Measurements from ENCODE around the gene KRT72.

DNA sequence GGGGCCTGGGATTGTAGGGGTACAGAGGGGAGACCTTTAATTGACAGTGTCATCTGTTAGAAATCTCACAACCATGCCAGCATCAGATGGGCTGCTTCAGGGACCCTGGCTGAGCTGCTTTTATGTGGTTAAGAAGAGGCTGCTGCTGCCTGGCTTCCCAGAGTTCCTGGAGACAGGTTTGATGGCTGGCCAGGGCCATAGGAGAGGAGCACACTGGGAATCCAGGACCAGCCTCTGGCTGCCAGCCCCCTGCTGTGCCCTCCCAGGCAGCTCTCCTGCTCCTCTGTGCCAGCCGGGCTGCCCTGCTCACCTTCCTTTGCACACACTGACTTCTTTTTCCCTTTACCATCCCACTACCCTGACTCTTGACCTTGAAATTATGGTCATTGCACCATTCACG, 17.6 kb upstream of the KRT72 start:
- TF ChIP-seq, protein P1, sequence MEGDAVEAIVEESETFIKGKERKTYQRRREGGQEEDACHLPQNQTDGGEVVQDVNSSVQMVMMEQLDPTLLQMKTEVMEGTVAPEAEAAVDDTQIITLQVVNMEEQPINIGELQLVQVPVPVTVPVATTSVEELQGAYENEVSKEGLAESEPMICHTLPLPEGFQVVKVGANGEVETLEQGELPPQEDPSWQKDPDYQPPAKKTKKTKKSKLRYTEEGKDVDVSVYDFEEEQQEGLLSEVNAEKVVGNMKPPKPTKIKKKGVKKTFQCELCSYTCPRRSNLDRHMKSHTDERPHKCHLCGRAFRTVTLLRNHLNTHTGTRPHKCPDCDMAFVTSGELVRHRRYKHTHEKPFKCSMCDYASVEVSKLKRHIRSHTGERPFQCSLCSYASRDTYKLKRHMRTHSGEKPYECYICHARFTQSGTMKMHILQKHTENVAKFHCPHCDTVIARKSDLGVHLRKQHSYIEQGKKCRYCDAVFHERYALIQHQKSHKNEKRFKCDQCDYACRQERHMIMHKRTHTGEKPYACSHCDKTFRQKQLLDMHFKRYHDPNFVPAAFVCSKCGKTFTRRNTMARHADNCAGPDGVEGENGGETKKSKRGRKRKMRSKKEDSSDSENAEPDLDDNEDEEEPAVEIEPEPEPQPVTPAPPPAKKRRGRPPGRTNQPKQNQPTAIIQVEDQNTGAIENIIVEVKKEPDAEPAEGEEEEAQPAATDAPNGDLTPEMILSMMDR (conservative IDR thresholded peaks at IDR 0.05), result no peak
- no peak for TF ChIP-seq EZH2 (IDR thresholded peaks at IDR 0.05; ENCODE audit: low read depth)

Data from PC-9 (cell line).